Measurements from ENCODE around the gene NPAS1. TPM values are rescaled to one million over a fixed set of nuclear protein-coding genes. Genes with fewer than 3 reads are reported as not detected.

NPAS1 gene
- total and polyA plus RNA-seq, 2 of the 13 experiments (the other 11 are each of a cell fraction or from before 2014, with no cell fraction given), result 0.35 to 2.9 TPM

DNA sequence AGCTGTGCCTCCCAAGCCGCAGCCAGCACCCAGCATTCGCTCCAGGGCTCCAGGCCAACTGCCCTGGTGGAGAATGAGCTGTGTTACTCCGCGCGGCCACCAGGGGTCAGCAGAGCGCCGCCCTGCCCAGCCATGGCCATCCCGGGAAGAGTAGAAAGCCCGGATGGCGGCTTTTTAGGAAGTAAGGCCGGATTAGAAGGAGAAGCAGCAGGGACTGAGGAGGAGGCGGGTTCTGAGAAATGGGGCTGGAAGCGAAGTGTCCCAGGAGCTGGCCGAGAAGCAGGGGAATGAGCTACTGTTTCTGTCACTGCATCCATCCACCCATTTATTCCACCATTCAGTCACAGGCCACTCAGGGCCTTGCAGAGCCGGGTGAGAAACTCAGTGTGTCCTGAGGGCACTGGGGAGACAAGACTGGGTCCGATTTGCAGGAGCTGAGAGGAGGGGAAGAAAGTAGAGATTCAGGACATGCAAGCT lies 6.6 kb upstream of the NPAS1 start:
- 3% methylated on average over 16 of the region's 16 CpGs for WGBS (ENCODE audit: low lambda C conversion rate)
- H3K4me1 ChIP-seq (ENCODE audit: insufficient read depth, low read length), result peaks cover 21% of the 10 kb centered on the region
- in situ Hi-C loops (cut with HindIII; ENCODE audit: extremely low pct_ligation_motif_present, low pct_unique_long_range_greater_than_20kb) (no loop called here), intact Hi-C loops (cut with micrococcal nuclease; ENCODE audit: unreplicated experiment) (loop anchor here (1.0 kb wide), 1 partner anchor 19 kb away; no protein-coding TSS in a partner anchor)
- peak overlapping the region; percentile 77 for H3K4me2 ChIP-seq (ENCODE audit: low read depth, low read length)
- no TSS peak for BruUV-seq (replicated peaks)
- CTCF ChIA-PET (ENCODE audit: low intra/inter-chr PET ratio, low total read pairs), result interaction anchor here (1.1 to 2.6 kb wide), 3 partner anchors 19 to 23 kb away, joined by 3 to 20 read pairs (median 6); no protein-coding TSS in a partner anchor
- DNase-seq (ENCODE audit: low spot score), result peak; percentile 56
- no peaks in the 10 kb centered on the region for H3K36me3 ChIP-seq (replicated peaks in 1 of 2; ENCODE audit: control insufficient read depth in 1 of 2, insufficient read depth in 2 of 2, low read length in 2 of 2)
- no peaks in the 10 kb centered on the region for H3K79me2 ChIP-seq (ENCODE audit: insufficient read depth, low read length)
- no peak overlapping the region for H3K9ac ChIP-seq (ENCODE audit: insufficient read depth, low read depth, low read length)
- ATAC-seq, result peak; percentile 92
- no peaks in the 10 kb centered on the region for H4K20me1 ChIP-seq (ENCODE audit: insufficient read depth, low read length)
- no peaks in the 10 kb centered on the region for H3K9me3 ChIP-seq (ENCODE audit: low read length)
- peak overlapping the region in 1 of 3 experiments; percentile 56; a peak in 2 of 6 replicates for H3K4me3 ChIP-seq (replicated peaks in 1 of 3; ENCODE audit: insufficient read depth in 1 of 3, low read depth in 2 of 3, low read length in 3 of 3)
- peak overlapping the region; percentile 88 for H2AFZ ChIP-seq (ENCODE audit: low read length)
- H3K27me3 ChIP-seq (ENCODE audit: control insufficient read depth in 1 of 2, insufficient read depth in 2 of 2, low read length in 2 of 2), result no peaks in the 10 kb centered on the region; a peak in 1 of 5 replicates
- no peak overlapping the region for H3K27ac ChIP-seq (ENCODE audit: extremely low read length, insufficient read depth, low read length)
- POLR2A ChIA-PET, result interaction anchor here (0.8 to 1.0 kb wide), 3 partner anchors 9 to 118 kb away, joined by 3 to 6 read pairs (median 3); partner anchors contain the start of genes SAE1 and ZC3H4
- FAIRE-seq, result peak; percentile 52
- TF ChIP-seq FOXA3 (CRISPR knock-in tag; IDR thresholded peaks at IDR 0.05), result 0 out of 2 replicates have a peak, but pooled peaks have one; percentile 13
- TF ChIP-seq, protein P1, sequence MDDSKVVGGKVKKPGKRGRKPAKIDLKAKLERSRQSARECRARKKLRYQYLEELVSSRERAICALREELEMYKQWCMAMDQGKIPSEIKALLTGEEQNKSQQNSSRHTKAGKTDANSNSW (CRISPR knock-in tag; IDR thresholded peaks at IDR 0.05; ENCODE audit: borderline replicate concordance), result no peak
- no peak for TF ChIP-seq ZNF234 (CRISPR knock-in tag; conservative IDR thresholded peaks at IDR 0.05)
- TF ChIP-seq RFXAP (CRISPR knock-in tag; IDR thresholded peaks at IDR 0.05; ENCODE audit: borderline replicate concordance), result 0 out of 2 replicates have a peak, but pooled peaks have one; percentile 48
- TF ChIP-seq, protein P2, sequence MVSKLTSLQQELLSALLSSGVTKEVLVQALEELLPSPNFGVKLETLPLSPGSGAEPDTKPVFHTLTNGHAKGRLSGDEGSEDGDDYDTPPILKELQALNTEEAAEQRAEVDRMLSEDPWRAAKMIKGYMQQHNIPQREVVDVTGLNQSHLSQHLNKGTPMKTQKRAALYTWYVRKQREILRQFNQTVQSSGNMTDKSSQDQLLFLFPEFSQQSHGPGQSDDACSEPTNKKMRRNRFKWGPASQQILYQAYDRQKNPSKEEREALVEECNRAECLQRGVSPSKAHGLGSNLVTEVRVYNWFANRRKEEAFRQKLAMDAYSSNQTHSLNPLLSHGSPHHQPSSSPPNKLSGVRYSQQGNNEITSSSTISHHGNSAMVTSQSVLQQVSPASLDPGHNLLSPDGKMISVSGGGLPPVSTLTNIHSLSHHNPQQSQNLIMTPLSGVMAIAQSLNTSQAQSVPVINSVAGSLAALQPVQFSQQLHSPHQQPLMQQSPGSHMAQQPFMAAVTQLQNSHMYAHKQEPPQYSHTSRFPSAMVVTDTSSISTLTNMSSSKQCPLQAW (CRISPR knock-in tag; IDR thresholded peaks at IDR 0.05), result peak; percentile 56; the same call in 1 of the 2 replicates
- TF ChIP-seq CHD2 (IDR thresholded peaks at IDR 0.05; ENCODE audit: low read depth, low read length), result no peak
- TF ChIP-seq AGO1 (IDR thresholded peaks at IDR 0.05; ENCODE audit: low read depth, low read length, poor library complexity, severe bottlenecking), result no peak
- no peak for TF ChIP-seq KLF11 (CRISPR knock-in tag; IDR thresholded peaks at IDR 0.05)
- 0 out of 2 replicates have a peak, but pooled peaks have one; percentile 19 for TF ChIP-seq ARID4A (CRISPR knock-in tag; IDR thresholded peaks at IDR 0.05; ENCODE audit: borderline replicate concordance)
- peak; percentile 72; the same call in 1 of the 2 replicates for TF ChIP-seq ZFP90 (CRISPR knock-in tag; IDR thresholded peaks at IDR 0.05; ENCODE audit: borderline replicate concordance)
- TF ChIP-seq IRF2 (CRISPR knock-in tag; IDR thresholded peaks at IDR 0.05), result 0 out of 2 replicates have a peak, but pooled peaks have one; percentile 32
- TF ChIP-seq ZNF44 (CRISPR knock-in tag; IDR thresholded peaks at IDR 0.05), result 0 out of 2 replicates have a peak, but pooled peaks have one; percentile 41
- TF ChIP-seq SAP130 (CRISPR knock-in tag; IDR thresholded peaks at IDR 0.05; ENCODE audit: low read depth), result peak; percentile 41; the same call in 1 of the 2 replicates
- TF ChIP-seq, protein P3, sequence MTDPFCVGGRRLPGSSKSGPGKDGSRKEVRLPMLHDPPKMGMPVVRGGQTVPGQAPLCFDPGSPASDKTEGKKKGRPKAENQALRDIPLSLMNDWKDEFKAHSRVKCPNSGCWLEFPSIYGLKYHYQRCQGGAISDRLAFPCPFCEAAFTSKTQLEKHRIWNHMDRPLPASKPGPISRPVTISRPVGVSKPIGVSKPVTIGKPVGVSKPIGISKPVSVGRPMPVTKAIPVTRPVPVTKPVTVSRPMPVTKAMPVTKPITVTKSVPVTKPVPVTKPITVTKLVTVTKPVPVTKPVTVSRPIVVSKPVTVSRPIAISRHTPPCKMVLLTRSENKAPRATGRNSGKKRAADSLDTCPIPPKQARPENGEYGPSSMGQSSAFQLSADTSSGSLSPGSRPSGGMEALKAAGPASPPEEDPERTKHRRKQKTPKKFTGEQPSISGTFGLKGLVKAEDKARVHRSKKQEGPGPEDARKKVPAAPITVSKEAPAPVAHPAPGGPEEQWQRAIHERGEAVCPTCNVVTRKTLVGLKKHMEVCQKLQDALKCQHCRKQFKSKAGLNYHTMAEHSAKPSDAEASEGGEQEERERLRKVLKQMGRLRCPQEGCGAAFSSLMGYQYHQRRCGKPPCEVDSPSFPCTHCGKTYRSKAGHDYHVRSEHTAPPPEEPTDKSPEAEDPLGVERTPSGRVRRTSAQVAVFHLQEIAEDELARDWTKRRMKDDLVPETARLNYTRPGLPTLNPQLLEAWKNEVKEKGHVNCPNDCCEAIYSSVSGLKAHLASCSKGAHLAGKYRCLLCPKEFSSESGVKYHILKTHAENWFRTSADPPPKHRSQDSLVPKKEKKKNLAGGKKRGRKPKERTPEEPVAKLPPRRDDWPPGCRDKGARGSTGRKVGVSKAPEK (CRISPR knock-in tag; IDR thresholded peaks at IDR 0.05; ENCODE audit: borderline replicate concordance), result no peak
- TF ChIP-seq ZNF263 (CRISPR knock-in tag; IDR thresholded peaks at IDR 0.05), result peak; percentile 42; the same call in 1 of the 2 replicates
